HCT116 (cell line): Measurements from ENCODE around the gene UBE2G2. TPM values are rescaled to one million over a fixed set of nuclear protein-coding genes. Genes with fewer than 3 reads are reported as not detected.

Experiments
- ATAC-seq: fragments of 200-7000 bp; cut with Tn5 transposase; 2 replicates; pipeline ENCODE4 v1.9.1; 2020; ENCODE audit warnings: mild to moderate bottlenecking, moderate library complexity
- BruUV-seq: library from RNA; stranded (reverse); fragments of 400-500 nt; replicated peaks from 2 replicates; lab custom pipeline; 2021; lab: Mats Ljungman, UMichigan
- CTCF ChIA-PET: fragments of 300-600 bp; sonication (Branson Sonifier 250); formaldehyde crosslinking; loops from one replicate; lab custom pipeline; 2021; ENCODE audit warnings: antibody characterized with exemption; lab: Charles Lee
- POLR2A ChIA-PET: fragments of 300-600, 350-600 bp; sonication (Branson Sonifier 250); formaldehyde crosslinking; loops from one replicate; lab custom pipeline; 2021; ENCODE audit warnings: antibody characterized with exemption; lab: Charles Lee
- RAD21 ChIA-PET, 2 experiments: fragments of 300-600 bp; sonication (Branson Sonifier 250); formaldehyde crosslinking; loops; one replicate each; lab custom pipeline; 2023; ENCODE audit warnings: low total read pairs in 2 of 2; ENCODE audit not compliant: uncharacterized antibody in 2 of 2, unreplicated experiment in 2 of 2, low non-redundant PET in 1 of 2; lab: Charles Lee
- DNase-seq: peaks from one replicate; pipeline ENCODE4 v3.0.0-alpha.2; 2010; ENCODE audit warnings: low read depth, low spot score
- H2AFZ ChIP-seq: fragments of 200-600 bp; shearing (Covaris generic), sonication (generic); 2 replicates; pipeline ENCODE4 v1.6.1; 2017; ENCODE audit warnings: low read depth, mixed run types, mixed read lengths, antibody characterized with exemption, low read length; ENCODE audit not compliant: poor library complexity, severe bottlenecking
- H3K27ac ChIP-seq: 2 replicates; pipeline ENCODE4 v1.5.1; 2012; ENCODE audit warnings: low read depth, low read length
- H3K27me3 ChIP-seq: fragments of 200-600 bp; sonication (generic); 2 replicates; pipeline ENCODE4 v1.6.1; 2016; ENCODE audit warnings: mixed run types, low read length, mixed read lengths; ENCODE audit not compliant: insufficient read depth
- H3K36me3 ChIP-seq, 2 experiments: fragments of 200-500 bp in 1 of 2; fragments of 200-600 bp in 1 of 2; sonication (Bioruptor generic) in 1 of 2; sonication (generic) in 1 of 2; 2 replicates each; pipeline versions ENCODE4 v1.5.1 to v1.6.1; 2014 to 2016; ENCODE audit warnings: low read length in 2 of 2, inconsistent platforms in 1 of 2, mixed read lengths in 1 of 2, mixed run types in 1 of 2; ENCODE audit not compliant: insufficient read depth in 2 of 2, control insufficient read depth in 1 of 2
- H3K4me1 ChIP-seq, 2 experiments: fragments of 200-600 bp in 1 of 2; sonication (generic) in 1 of 2; 2 replicates each; pipeline versions ENCODE4 v1.5.1 to v1.6.1; 2012 to 2017; ENCODE audit warnings: low read length in 2 of 2, inconsistent platforms in 1 of 2, mild to moderate bottlenecking in 1 of 2, mixed read lengths in 1 of 2, mixed run types in 1 of 2, moderate library complexity in 1 of 2; ENCODE audit not compliant: insufficient read depth in 2 of 2, control insufficient read depth in 1 of 2
- H3K4me2 ChIP-seq: fragments of 200-600 bp; sonication (generic); 2 replicates; pipeline ENCODE4 v1.6.1; 2017; ENCODE audit warnings: mixed run types, low read length, mixed read lengths
- H3K4me3 ChIP-seq, 2 experiments: fragments of 200-600 bp in 1 of 2; sonication (generic) in 1 of 2; replicated peaks in 1 of 2; 2 replicates each; pipeline ENCODE4 v1.5.1; 2011 to 2016; ENCODE audit warnings: low read length in 2 of 2, control low read depth in 1 of 2, low read depth in 1 of 2, mild to moderate bottlenecking in 1 of 2, mixed read lengths in 1 of 2, mixed run types in 1 of 2
- H3K79me2 ChIP-seq: fragments of 200-600 bp; sonication (generic); 2 replicates; pipeline ENCODE4 v1.6.1; 2017; ENCODE audit warnings: mild to moderate bottlenecking, mixed run types, low read length, moderate library complexity, mixed read lengths; ENCODE audit not compliant: insufficient read depth
- H3K9ac ChIP-seq: fragments of 200-600 bp; sonication (generic); 2 replicates; pipeline ENCODE4 v1.6.1; 2016; ENCODE audit warnings: low read length, mixed read lengths
- H3K9me2 ChIP-seq: fragments of 200-600 bp; sonication (generic), shearing (Covaris generic); 2 replicates; pipeline ENCODE4 v1.6.1; 2017; ENCODE audit warnings: mixed run types, mild to moderate bottlenecking, moderate library complexity; ENCODE audit not compliant: insufficient read depth
- H3K9me3 ChIP-seq, 2 experiments: fragments of 200-500 bp in 1 of 2; fragments of 200-600 bp in 1 of 2; sonication (Bioruptor generic) in 1 of 2; sonication (generic) in 1 of 2; 2 replicates each; pipeline ENCODE4 v1.6.1; 2014 to 2017; ENCODE audit warnings: low read length in 2 of 2, mixed read lengths in 2 of 2, inconsistent platforms in 1 of 2, low read depth in 1 of 2, mild to moderate bottlenecking in 1 of 2, mixed run types in 1 of 2, moderate library complexity in 1 of 2; ENCODE audit not compliant: control insufficient read depth in 1 of 2, insufficient read depth in 1 of 2
- H4K20me1 ChIP-seq: fragments of 200-600 bp; sonication (generic), shearing (Covaris generic); 2 replicates; pipeline ENCODE4 v1.6.1; 2017; ENCODE audit warnings: mixed run types, mild to moderate bottlenecking, moderate library complexity; ENCODE audit not compliant: insufficient read depth
- ATF3 ChIP-seq: IDR thresholded peaks from 2 replicates; pipeline ENCODE4 v1.6.1; 2012
- CEBPB ChIP-seq: IDR thresholded peaks from 2 replicates; pipeline ENCODE4 v1.6.1; 2012; ENCODE audit warnings: low read depth
- CTCF ChIP-seq, 3 experiments: fragments of 200-600 bp in 1 of 3; sonication (generic) in 1 of 3; IDR thresholded peaks in 2 of 3; conservative IDR thresholded peaks in 1 of 3; 2 replicates each; pipeline ENCODE4 v1.5.1; 2012 to 2017; ENCODE audit warnings: low read depth in 2 of 3, low read length in 2 of 3, antibody characterized with exemption in 1 of 3, borderline replicate concordance in 1 of 3, control low read depth in 1 of 3, mild to moderate bottlenecking in 1 of 3, mixed read lengths in 1 of 3, mixed run types in 1 of 3, moderate library complexity in 1 of 3; ENCODE audit not compliant: insufficient read depth in 1 of 3
- EGR1 ChIP-seq: IDR thresholded peaks from 2 replicates; pipeline ENCODE4 v1.6.1; 2012; ENCODE audit warnings: low read depth
- ELF1 ChIP-seq: IDR thresholded peaks from 2 replicates; pipeline ENCODE4 v1.6.1; 2012; ENCODE audit warnings: low read depth, borderline replicate concordance
- EZH2phosphoT487 ChIP-seq: fragments of 200-600 bp; IDR thresholded peaks from 2 replicates; pipeline ENCODE4 v1.6.1; 2018; ENCODE audit warnings: antibody characterized with exemption, borderline replicate concordance
- FOSL1 ChIP-seq: IDR thresholded peaks from 2 replicates; pipeline ENCODE4 v1.6.1; 2012; ENCODE audit warnings: low read depth
- JUND ChIP-seq: IDR thresholded peaks from 2 replicates; pipeline ENCODE4 v1.6.1; 2012
- MAX ChIP-seq: IDR thresholded peaks from 2 replicates; pipeline ENCODE4 v1.6.1; 2012
- POLR2A ChIP-seq: IDR thresholded peaks from 2 replicates; pipeline ENCODE4 v1.7.0; 2011; ENCODE audit warnings: borderline replicate concordance; ENCODE audit not compliant: insufficient read depth, insufficient read length; ENCODE audit errors: extremely low read depth
- RAD21 ChIP-seq: IDR thresholded peaks from 2 replicates; pipeline ENCODE4 v1.6.1; 2012; ENCODE audit warnings: low read depth, mild to moderate bottlenecking
- REST ChIP-seq: IDR thresholded peaks from 2 replicates; pipeline ENCODE4 v1.6.1; 2012; ENCODE audit warnings: low read depth
- YY1 ChIP-seq: IDR thresholded peaks from 2 replicates; pipeline ENCODE4 v1.6.1; 2011; ENCODE audit warnings: low read length, low read depth, moderate library complexity, mild to moderate bottlenecking; ENCODE audit not compliant: insufficient replicate concordance; ENCODE audit errors: extremely low read depth
- ZFX ChIP-seq: fragments of 450-650 bp; IDR thresholded peaks from 2 replicates; pipeline ENCODE4 v1.6.1; 2017
- intact Hi-C: fragments of 100-400 bp; cut with micrococcal nuclease; formaldehyde crosslinking; loops from 2 replicates; pipeline ENCODE4 v1.10.0; 2022
- total RNA-seq: library from RNA; stranded (reverse); gene quantifications from one replicate; pipeline ENCODE4 v1.2.1, GENCODE V29; 2021; ENCODE audit not compliant: unreplicated experiment

Gene UBE2G2
- total RNA-seq, 1 experiment from 2014 or later = 86.5 TPM

GRCh38 chr21:44729336-44730027 is 72.1 kb downstream of the UBE2G2 start:
- ATAC-seq (no peak), DNase-seq (no peak)
- BruUV-seq = no TSS peak
- no peaks in the 10 kb centered on the region for H3K79me2 ChIP-seq
- no peak overlapping the region for H2AFZ ChIP-seq
- no peaks in the 10 kb centered on the region for H3K9me2 ChIP-seq
- no peaks in the 10 kb centered on the region for H4K20me1 ChIP-seq
- no peak overlapping the region for H3K4me2 ChIP-seq
- TF ChIP-seq CTCF (IDR thresholded peaks at IDR 0.05 in 2 of 3, conservative IDR thresholded peaks at IDR 0.05 in 1 of 3; ENCODE audit: borderline replicate concordance in 1 of 3, insufficient read depth in 1 of 3, low read depth in 2 of 3, low read length in 2 of 3) = no peak
- no peaks in the 10 kb centered on the region for H3K9me3 ChIP-seq
- no peak overlapping the region for H3K4me3 ChIP-seq
- H3K36me3 ChIP-seq = no peaks in the 10 kb centered on the region
- no peak overlapping the region for H3K9ac ChIP-seq
- RAD21 ChIA-PET = no interaction called here
- no peak overlapping the region for H3K27ac ChIP-seq
- no peaks in the 10 kb centered on the region for H3K27me3 ChIP-seq
- no peaks in the 10 kb centered on the region for H3K4me1 ChIP-seq
- intact Hi-C loops = no loop called here
- POLR2A ChIA-PET = no interaction called here
- CTCF ChIA-PET = no interaction called here

GRCh38 chr21:44728716-44729115 is 72.9 kb downstream of the UBE2G2 start:
- CTCF ChIA-PET = no interaction called here
- no peaks in the 10 kb centered on the region for H3K36me3 ChIP-seq
- no peak for DNase-seq
- no peak overlapping the region for H3K4me2 ChIP-seq
- no TSS peak for BruUV-seq
- POLR2A ChIA-PET = no interaction called here
- H3K27me3 ChIP-seq = no peaks in the 10 kb centered on the region
- H3K4me3 ChIP-seq = no peak overlapping the region
- H4K20me1 ChIP-seq = no peaks in the 10 kb centered on the region
- no peak overlapping the region for H3K9ac ChIP-seq
- no peaks in the 10 kb centered on the region for H3K9me3 ChIP-seq
- H2AFZ ChIP-seq = no peak overlapping the region
- H3K9me2 ChIP-seq = no peaks in the 10 kb centered on the region
- ATAC-seq = no peak
- H3K79me2 ChIP-seq = no peaks in the 10 kb centered on the region
- H3K27ac ChIP-seq = no peak overlapping the region
- RAD21 ChIA-PET = no interaction called here
- H3K4me1 ChIP-seq = no peaks in the 10 kb centered on the region
- intact Hi-C loops = no loop called here
- TF ChIP-seq FOSL1 (no peak), ATF3 (no peak), YY1 (no peak), CEBPB (no peak), ELF1 (no peak), EZH2phosphoT487 (no peak), MAX (no peak), ZFX (no peak), REST (no peak), RAD21 (no peak), POLR2A (no peak), JUND (no peak), EGR1 (no peak)
